Heart left ventricle (tissue), 16 donors: ENCODE data around the gene CHN2. TPM values are rescaled to one million over a fixed set of nuclear protein-coding genes. Genes with fewer than 3 reads are reported as not detected.

ENCODE experiments used
- ATAC-seq, 4 donors: fragments of 200-7000 bp; cut with Tn5 transposase; one replicate each; pipeline ENCODE4 v1.9.1; 2020 to 2022; ENCODE audit warnings: moderate library complexity in 4 of 4, mild to moderate bottlenecking in 3 of 4, moderate number of reproducible peaks in 1 of 4
- DNase-seq, 5 donors: peaks; one replicate each; pipeline ENCODE4 v3.0.0-alpha.2; 2020
- H3K27ac ChIP-seq, 12 donors: fragments of 200-600 bp; sonication (generic) in 4 of 12; one replicate each; pipeline versions ENCODE4 v1.5.0 to v1.8.0; 2016 to 2022; ENCODE audit warnings: mild to moderate bottlenecking in 2 of 12
- H3K27me3 ChIP-seq, 9 donors: fragments of 200-600 bp; sonication (generic) in 2 of 9; one replicate each; pipeline versions ENCODE4 v1.5.1 to v1.8.0; 2016 to 2022; ENCODE audit warnings: mild to moderate bottlenecking in 3 of 9
- H3K36me3 ChIP-seq, 9 donors: fragments of 200-600 bp; sonication (generic) in 2 of 9; one replicate each; pipeline versions ENCODE4 v1.5.0 to v1.8.0; 2018 to 2022; ENCODE audit warnings: mild to moderate bottlenecking in 2 of 9
- H3K4me1 ChIP-seq, 12 donors: fragments of 200-600 bp; sonication (generic) in 4 of 12; one replicate each; pipeline versions ENCODE4 v1.5.0 to v1.8.0; 2016 to 2022; ENCODE audit warnings: mild to moderate bottlenecking in 3 of 12
- H3K4me3 ChIP-seq, 12 donors: fragments of 200-600 bp; sonication (generic) in 4 of 12; one replicate each; pipeline versions ENCODE4 v1.5.0 to v1.8.0; 2017 to 2022; ENCODE audit warnings: mild to moderate bottlenecking in 9 of 12, moderate library complexity in 4 of 12
- H3K9me3 ChIP-seq, 12 donors: fragments of 200-600 bp; sonication (generic) in 4 of 12; one replicate each; pipeline versions ENCODE4 v1.5.0 to v1.8.0; 2016 to 2022; ENCODE audit warnings: mild to moderate bottlenecking in 1 of 12
- CTCF ChIP-seq, 12 donors: fragments of 200-600 bp; sonication (generic) in 4 of 12; IDR thresholded peaks; one replicate each; pipeline versions ENCODE4 v1.5.0 to v1.8.0; 2018 to 2022; ENCODE audit warnings: antibody characterized with exemption in 12 of 12, mild to moderate bottlenecking in 5 of 12
- POLR2A ChIP-seq, 2 donors: fragments of 450-650 bp; IDR thresholded peaks; one replicate each; pipeline ENCODE4 v1.6.1; 2017; ENCODE audit warnings: antibody characterized with exemption in 2 of 2, mild to moderate bottlenecking in 2 of 2, moderate library complexity in 2 of 2
- WGBS, 4 donors: extraction: QIAGEN DNeasy Blood & Tissue Kit in 2 of 4; methylation state at CpG; one replicate each; pipeline versions ENCODE4 v1.1.5 to v1.1.7; 2013 to 2018; 5-methylcytosine and 5-hydroxymethylcytosine counted together
- intact Hi-C, 10 donors: fragments of 100-400 bp; cut with DNase I; formaldehyde crosslinking; loops; one replicate each; pipeline versions ENCODE4 v1.11.1 to v1.14.2; 2022
- polyA plus RNA-seq, 2 donors: library from polyadenylated mRNA; stranded (reverse); fragments of 200-250 nt; gene quantifications; one replicate each; pipeline ENCODE4 v1.2.3, GENCODE V29; 2013
- total RNA-seq, 9 donors: library from RNA; depleted of rRNA in 2 of 9; stranded (reverse); fragments of >200 nt in 2 of 9; fragmentation: NEBNext Ultra II Directional in 3 of 9; extraction: Animal tissue kit (Norgen Biotek cat#: 25700) in 3 of 9; gene quantifications; one replicate each; pipeline versions ENCODE4 v1.1.0 to v1.2.4, GENCODE V29; 2016 to 2023
- donor health status: ischemic (EF 13 %, LVEDD 7.1; RV severe dilation, severe dysfunction).
- donor health status: healthy with polysubstance abuse.
- donor health status: DM: no; HTN: yes; CAD: no.
- donor health status: DM: no; HTN: no; CAD: no.
- donor health status: ischemic (EF 25% LVEDD 6.9; RV normal size, moderate dysfunction).
- donor health status: ischemic (EF 25% LVEDD 5.7; RV mildly dilated, moderate dysfunction).
- donor health status: healthy.
- donor health status: DM: yes; HTN: yes; CAD: no.
- donor health status: ischemic (EF 35%, LVEDD 5.7; RV mildly dilated, moderate dysfunction).
- donor health status: nonischemic (EF 11% LVEDD 7.7; RV severe dilation, severe dysfunction).
- donor health status: DM: yes; HTN: yes; CAD: no.
- donor health status: PGD.
- donor health status: ischemic (EF 29% LVEDD 5.4; RV normal size, mild dysfunction).
- donor health status: nonischemic (EF 23%, LVEDD 6.1; RV moderate dilation, normal function).

Gene CHN2
- total and polyA plus RNA-seq, 11 donors = 11.2 to 54.4 (median 33.6) TPM

DNA sequence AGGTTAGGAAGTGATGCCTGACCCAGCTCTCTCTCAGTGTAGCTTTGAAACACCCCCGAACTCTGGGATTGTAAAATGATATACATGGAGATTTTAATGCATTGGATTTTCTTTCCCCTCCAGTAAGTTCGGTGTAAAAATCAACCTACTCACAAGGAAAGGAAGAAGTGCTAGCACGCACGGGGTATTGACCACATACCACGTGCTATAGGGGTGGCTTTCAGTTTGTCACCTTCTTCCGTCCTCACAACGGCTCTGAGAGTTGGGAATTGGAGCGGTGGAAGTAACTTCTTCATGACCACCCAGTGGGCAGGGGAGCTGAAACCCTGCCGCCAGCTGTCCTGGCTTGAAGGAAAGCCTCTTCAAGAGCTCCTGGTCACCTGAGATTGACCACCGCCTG lies 219.6 kb downstream of the CHN2 start:
- Histone ChIP-seq H3K27me3 (no peaks in the 10 kb centered on the region), H3K27ac (no peak overlapping the region), H3K4me1 (no peaks in the 10 kb centered on the region), H3K9me3 (no peaks in the 10 kb centered on the region), H3K36me3 (peaks cover 0 to 8% (median 0%) of the 10 kb centered on the region in 9 donors), H3K4me3 (no peak overlapping the region)
- intact Hi-C loops = loop anchor here in 1 of 10 donors (5.0 kb wide), 1 partner anchor 302 kb away; no protein-coding TSS in a partner anchor
- ATAC-seq (no peak), DNase-seq (no peak)
- 93 to 95% (median 93%) methylated on average over 10 of the region's 10 CpGs for whole genome bisulfite sequencing, 4 donors
- TF ChIP-seq POLR2A (IDR thresholded peaks at IDR 0.05) (no peak), CTCF (IDR thresholded peaks at IDR 0.05) (no peak)

- ATAC-seq (no peak), DNase-seq (no peak)
- H3K36me3 ChIP-seq = peaks cover 0 to 8% (median 0%) of the 10 kb centered on the region in 9 donors
- no peaks in the 10 kb centered on the region for H3K9me3 ChIP-seq
- H3K27me3 ChIP-seq = no peaks in the 10 kb centered on the region
- H3K27ac ChIP-seq = no peak overlapping the region
- 86 to 94% (median 90%) methylated on average over 5 of the region's 5 CpGs for WGBS, 4 donors
- no peaks in the 10 kb centered on the region for H3K4me1 ChIP-seq
- TF ChIP-seq CTCF (IDR thresholded peaks at IDR 0.05) (no peak), POLR2A (IDR thresholded peaks at IDR 0.05) (no peak)
- intact Hi-C loops = no loop called here
- no peak overlapping the region for H3K4me3 ChIP-seq
Observed at GRCh38 chr7:29415215-29415614, 220.6 kb downstream of the CHN2 start.

- TF ChIP-seq POLR2A (IDR thresholded peaks at IDR 0.05) (no peak), CTCF (IDR thresholded peaks at IDR 0.05) (no peak)
- no peak overlapping the region for H3K27ac ChIP-seq
- no peaks in the 10 kb centered on the region for H3K9me3 ChIP-seq
- 76 to 86% (median 80%) methylated on average over 10 of the region's 10 CpGs for WGBS, 4 donors
- ATAC-seq (no peak), DNase-seq (no peak)
- peaks cover 0 to 3% (median 0%) of the 10 kb centered on the region in 9 donors for H3K36me3 ChIP-seq
- intact Hi-C loops = no loop called here
- H3K4me1 ChIP-seq = no peaks in the 10 kb centered on the region
- no peak overlapping the region for H3K4me3 ChIP-seq
- no peaks in the 10 kb centered on the region for H3K27me3 ChIP-seq
Observed at GRCh38 chr7:29416276-29416937, 221.8 kb downstream of the CHN2 start.

GRCh38 chr7:29416938-29417305 lies 222.3 kb downstream of the CHN2 start:
- intact Hi-C loops = no loop called here
- H3K27ac ChIP-seq = no peak overlapping the region
- no peaks in the 10 kb centered on the region for H3K9me3 ChIP-seq
- H3K4me3 ChIP-seq = no peak overlapping the region
- TF ChIP-seq CTCF (IDR thresholded peaks at IDR 0.05) (no peak), POLR2A (IDR thresholded peaks at IDR 0.05) (no peak)
- ATAC-seq (no peak), DNase-seq (no peak)
- H3K36me3 ChIP-seq = no peaks in the 10 kb centered on the region
- H3K4me1 ChIP-seq = no peaks in the 10 kb centered on the region
- 94 to 99% (median 96%) methylated on average over 9 of the region's 9 CpGs for WGBS, 4 donors
- no peaks in the 10 kb centered on the region for H3K27me3 ChIP-seq
